HG03159 (cell line): ENCODE data around the gene NPB.

ENCODE experiments used
- ATAC-seq: cut with Tn5 transposase; IDR thresholded peaks from one replicate; pipeline ENCODE4 v1.9.1; 2021; ENCODE audit warnings: mild to moderate bottlenecking, moderate library complexity; ENCODE audit not compliant: unreplicated experiment

NPB gene

GRCh38 chr17:81902023-81902652 lies at the start of gene NPB:
Gene NPB (plus strand): TSS chr17:81902238. CDS start chr17:81902278, 40 bp downstream.
- no peak for ATAC-seq

DNA sequence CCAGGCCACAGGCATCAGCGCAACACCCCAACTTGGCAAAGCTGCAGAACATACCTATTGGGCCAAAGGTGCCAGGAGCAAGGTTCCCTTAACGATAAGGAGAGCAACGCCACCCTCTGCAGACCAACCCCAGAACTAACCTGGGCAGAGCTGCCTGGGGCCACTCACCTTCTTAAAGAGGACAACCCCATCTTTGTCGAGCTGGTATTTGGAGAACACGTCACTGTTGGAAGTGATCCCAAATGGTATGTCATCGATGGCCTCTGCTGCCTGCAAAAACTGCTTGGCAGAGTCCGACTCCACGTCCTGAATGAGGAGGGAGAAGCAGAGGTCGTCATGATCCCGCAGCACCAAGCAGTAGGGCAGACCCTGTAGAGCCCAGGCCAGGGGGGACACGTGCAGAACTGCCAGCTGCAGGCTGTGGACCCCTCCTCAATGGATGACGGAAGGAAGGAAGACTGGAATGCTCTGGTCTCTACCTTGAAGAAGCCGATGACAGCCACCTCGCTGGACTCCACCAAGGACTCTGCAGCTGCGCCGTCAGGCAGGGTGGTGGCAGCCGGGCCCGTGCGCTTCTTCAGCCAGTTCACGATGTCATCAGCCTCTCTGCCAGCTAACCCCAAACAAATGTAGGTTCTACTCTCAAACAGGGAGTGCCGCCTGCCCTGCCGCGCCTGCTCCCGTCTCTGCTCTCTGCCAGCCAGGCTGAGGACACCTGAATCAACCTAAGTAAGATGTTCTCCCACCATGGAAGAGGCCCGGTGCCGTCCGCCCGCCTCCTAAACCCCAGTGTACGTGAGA lies 46.9 kb upstream of the NPB start:
- ATAC-seq: no peak

- no peak for ATAC-seq
Observed at GRCh38 chr17:81858170-81858966, 43.7 kb upstream of the NPB start.

DNA sequence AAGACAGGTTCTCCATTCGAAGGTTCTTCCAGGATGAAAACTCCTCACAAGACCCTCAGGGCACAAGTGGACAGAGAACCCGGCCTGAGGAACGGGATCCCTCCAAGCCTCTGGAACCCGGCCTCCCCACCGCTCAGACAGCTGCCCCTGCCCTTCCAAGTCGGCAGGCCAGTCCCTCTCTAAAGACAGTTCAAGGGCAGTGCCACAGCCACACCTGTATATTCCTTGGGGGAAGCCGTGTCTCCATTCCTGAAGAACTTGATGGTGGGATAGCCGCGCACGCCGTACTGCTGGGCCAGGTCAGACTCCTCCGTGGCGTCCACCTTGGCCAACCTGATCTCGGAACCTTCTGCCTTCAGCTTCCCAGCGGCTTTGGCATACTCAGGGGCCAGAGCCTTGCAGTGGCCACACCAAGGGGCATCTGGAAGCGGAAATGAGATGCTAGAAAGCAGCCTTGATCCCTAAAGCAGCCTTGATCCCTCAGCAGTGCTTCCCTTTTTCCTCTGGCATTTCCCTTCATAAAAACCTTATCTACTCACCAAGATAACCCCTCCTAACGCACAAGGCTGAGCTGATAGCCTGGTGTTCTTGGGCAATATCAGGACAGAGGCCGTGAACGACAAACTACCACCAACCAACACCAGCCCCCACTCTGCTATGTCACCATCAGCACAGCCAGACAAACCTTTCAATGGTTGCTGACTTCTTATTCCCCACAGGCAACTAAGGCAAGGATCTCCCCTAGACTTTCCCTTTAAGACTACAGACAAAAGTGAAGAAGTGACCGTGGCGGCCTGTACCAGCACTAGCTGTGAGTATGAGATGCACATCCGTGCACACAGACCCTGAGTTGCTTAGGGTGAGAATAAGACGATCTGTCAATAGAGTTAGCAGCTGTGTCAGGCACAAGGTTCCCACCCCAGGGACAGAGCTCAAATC lies 42.8 kb upstream of the NPB start:
- ATAC-seq: no peak

- no peak for ATAC-seq
Observed at GRCh38 chr17:81859906-81860755, 41.9 kb upstream of the NPB start, which contains the start of gene P4HB. Gene P4HB (minus strand): TSS chr17:81860535. CDS start chr17:81860471, 64 bp downstream.

- ATAC-seq: peak; percentile 73
Observed at GRCh38 chr17:81860756-81861568, 41.1 kb upstream of the NPB start.

DNA sequence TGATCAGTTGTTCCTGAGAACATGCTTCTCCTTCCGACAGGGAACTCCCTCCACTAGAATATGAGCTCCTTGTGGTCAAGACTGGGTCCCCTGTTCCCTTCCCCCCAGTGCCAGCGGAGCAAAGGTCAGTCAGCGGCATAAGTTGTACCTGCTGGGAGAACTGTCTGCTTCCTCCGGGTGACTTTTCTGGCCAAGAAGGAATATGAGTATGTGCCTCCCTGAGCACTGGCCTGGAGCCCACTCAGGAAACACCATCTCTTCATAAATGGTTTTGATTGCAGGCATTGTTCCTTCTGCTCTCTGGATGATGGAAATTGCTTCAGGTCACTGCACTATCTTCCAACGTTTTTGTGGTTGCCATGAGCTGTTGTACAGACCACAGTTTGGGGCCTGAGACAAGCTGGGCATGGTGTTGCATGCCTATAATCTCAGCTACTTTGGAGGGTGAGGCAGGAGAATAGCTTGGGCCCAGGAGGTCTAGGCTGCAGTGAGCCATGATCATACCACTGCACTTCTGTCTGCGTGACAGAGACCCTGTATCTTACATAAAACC lies 38.8 kb upstream of the NPB start:
- no peak for ATAC-seq

GRCh38 chr17:81863833-81864768 lies 37.9 kb upstream of the NPB start:
- ATAC-seq: no peak

- no peak for ATAC-seq
Observed at GRCh38 chr17:81865358-81865732, 36.7 kb upstream of the NPB start.

DNA sequence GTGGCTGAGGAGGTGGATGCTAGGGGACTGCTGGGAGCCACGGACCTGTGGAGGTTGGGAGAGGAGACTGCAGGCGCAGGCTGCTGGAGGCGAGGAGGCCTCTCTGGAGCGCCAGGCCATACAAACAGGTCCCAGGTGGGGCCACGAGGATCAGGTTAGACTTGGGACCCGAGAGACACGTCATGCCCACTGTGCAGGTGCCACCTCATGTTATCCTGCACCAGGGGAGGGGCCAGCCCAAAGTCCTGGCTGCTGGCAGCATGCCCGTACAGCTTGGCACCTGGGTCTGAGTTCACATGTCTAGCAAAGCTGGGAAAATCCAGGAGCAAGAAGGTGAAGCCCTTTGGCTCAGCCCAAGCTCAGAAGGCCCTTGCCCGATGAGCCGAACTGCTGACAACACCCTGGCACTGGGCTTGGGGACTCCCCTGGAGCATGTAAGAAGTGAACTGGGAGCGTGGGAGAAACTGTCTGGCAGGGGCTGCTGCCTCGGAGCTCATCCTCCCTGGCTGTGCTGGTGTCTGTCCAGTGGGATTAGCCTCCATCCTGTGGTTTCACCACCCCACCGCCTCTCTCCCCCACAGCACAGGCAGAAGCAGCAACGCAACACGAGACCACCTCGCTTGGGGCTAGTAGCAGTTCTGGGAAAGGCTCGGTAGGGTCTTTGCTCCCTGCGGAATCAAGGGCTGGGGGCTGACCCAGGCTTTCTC lies 36.2 kb upstream of the NPB start:
- no peak for ATAC-seq

- no peak for ATAC-seq
Observed at GRCh38 chr17:81866440-81867169, 35.4 kb upstream of the NPB start.

- ATAC-seq: no peak
Observed at GRCh38 chr17:81867170-81867990, 34.7 kb upstream of the NPB start.

DNA sequence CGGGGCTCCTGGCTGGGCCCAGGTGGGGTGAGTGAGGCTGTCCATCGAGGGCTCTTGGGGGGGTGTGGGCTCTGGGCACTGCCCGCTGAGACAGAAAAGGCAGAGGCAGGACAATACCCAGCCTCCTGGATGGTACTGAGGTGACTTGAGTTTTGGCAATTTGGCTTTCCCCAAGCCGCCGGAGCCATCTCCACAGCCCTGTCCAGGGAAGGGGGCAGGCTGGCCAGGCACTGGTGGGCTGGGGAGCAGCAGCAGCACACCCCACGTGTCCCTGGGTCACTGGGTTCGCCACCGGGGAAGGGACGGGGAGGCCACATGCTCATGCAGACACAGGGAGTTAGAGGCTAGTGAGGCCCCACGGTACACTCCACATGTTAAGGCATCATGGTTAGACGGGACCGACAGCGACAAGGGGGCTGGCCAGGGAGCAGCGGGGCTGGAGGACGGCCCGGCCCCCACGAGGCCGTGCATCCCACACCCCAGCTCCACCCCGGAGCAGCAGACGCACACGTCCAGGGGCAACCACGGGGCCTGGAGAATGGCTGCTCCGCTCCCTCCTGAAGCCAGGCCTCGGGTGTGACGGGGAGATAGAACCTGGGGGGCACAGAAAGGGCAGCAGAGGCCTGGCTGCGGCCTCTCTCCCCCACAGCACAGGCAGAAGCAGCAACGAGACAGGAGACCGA lies 33.9 kb upstream of the NPB start:
- no peak for ATAC-seq

- no peak for ATAC-seq
Observed at GRCh38 chr17:81868674-81869220, 33.3 kb upstream of the NPB start.
